Chondrocyte (in vitro differentiated cells): ENCODE measurements around the gene DNAJC11. TPM values are rescaled to one million over a fixed set of nuclear protein-coding genes. Genes with fewer than 3 reads are reported as not detected.

ENCODE experiments used
- DNase-seq: peaks from one replicate; pipeline ENCODE4 v3.0.0; 2021; ENCODE audit warnings: mixed read lengths, low spot score
- H3K27ac Mint-ChIP-seq: one replicate; pipeline ENCODE4 v1.8.0; 2021; ENCODE audit warnings: mild to moderate bottlenecking, moderate library complexity, mixed read lengths; ENCODE audit not compliant: unreplicated experiment
- H3K27me3 Mint-ChIP-seq: 2 replicates; pipeline ENCODE4 v1.8.0; 2021; ENCODE audit warnings: low read depth, mixed read lengths
- H3K36me3 Mint-ChIP-seq: 2 replicates; pipeline ENCODE4 v1.8.0; 2021; ENCODE audit warnings: low read depth, mixed read lengths
- H3K4me1 Mint-ChIP-seq: 2 replicates; pipeline ENCODE4 v1.8.0; 2021; ENCODE audit warnings: low read depth, mild to moderate bottlenecking, mixed read lengths
- H3K4me3 Mint-ChIP-seq: one replicate; pipeline ENCODE4 v1.8.0; 2021; ENCODE audit warnings: mild to moderate bottlenecking, moderate library complexity, mixed read lengths; ENCODE audit not compliant: unreplicated experiment
- H3K9me3 Mint-ChIP-seq: 2 replicates; pipeline ENCODE4 v1.8.0; 2021; ENCODE audit warnings: low read depth, mixed read lengths
- total RNA-seq: library from RNA; stranded (reverse); gene quantifications from 3 replicates; pipeline ENCODE4 v1.2.1, GENCODE V29; 2021
- TF ChIP-seq, protein P1 (sequence below): fragments of 200-600 bp; sonication (generic); IDR thresholded peaks from 2 replicates; pipeline ENCODE4 v1.5.0; 2021; ENCODE audit warnings: antibody characterized with exemption, mild to moderate bottlenecking, moderate library complexity

Gene DNAJC11
- total RNA-seq, 1 donor from 2014 or later, result 46.3 TPM

DNA sequence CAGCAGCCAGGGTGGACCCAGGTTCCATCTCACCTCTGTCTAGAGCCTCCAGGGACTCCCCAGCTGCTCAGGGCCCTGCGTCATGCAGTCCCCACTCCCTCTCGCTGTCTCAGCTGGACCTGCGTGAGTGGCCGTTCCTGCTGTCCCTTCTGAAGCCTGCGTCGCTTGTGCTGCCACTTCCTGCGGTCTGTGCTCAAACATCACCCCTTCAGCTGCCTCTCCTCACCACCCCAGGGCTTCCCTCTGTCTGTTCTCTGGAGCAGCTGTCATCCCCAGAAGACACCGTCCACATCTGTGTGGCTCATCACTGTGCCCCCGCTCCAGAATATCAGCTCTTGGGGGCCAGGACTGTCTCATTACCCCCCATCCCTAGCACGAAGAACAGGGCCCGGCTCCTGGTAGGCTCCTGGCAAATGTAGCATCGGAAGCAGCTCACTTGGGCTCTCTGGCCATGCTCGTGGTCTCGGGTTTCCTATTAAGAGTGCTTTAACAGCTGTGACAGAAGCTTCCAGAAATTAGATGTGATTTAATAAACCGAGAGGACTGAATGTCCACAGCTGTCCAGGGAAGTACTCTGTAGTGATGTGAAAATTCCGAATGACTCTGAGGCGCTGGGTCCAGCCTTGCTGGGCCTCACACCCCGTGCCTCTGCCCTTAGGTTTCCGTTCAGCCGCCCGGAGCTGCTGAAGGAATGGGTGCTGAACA is 73.6 kb downstream of the DNAJC11 start:
- Mint-ChIP-seq H3K4me3 (no peak overlapping the region), H3K27ac (no peak overlapping the region), H3K27me3 (no peaks in the 10 kb centered on the region), H3K4me1 (peaks cover 26% of the 10 kb centered on the region), H3K36me3 (peaks cover 13% of the 10 kb centered on the region), H3K9me3 (no peaks in the 10 kb centered on the region)
- DNase-seq, result no peak
- TF ChIP-seq, protein P1, sequence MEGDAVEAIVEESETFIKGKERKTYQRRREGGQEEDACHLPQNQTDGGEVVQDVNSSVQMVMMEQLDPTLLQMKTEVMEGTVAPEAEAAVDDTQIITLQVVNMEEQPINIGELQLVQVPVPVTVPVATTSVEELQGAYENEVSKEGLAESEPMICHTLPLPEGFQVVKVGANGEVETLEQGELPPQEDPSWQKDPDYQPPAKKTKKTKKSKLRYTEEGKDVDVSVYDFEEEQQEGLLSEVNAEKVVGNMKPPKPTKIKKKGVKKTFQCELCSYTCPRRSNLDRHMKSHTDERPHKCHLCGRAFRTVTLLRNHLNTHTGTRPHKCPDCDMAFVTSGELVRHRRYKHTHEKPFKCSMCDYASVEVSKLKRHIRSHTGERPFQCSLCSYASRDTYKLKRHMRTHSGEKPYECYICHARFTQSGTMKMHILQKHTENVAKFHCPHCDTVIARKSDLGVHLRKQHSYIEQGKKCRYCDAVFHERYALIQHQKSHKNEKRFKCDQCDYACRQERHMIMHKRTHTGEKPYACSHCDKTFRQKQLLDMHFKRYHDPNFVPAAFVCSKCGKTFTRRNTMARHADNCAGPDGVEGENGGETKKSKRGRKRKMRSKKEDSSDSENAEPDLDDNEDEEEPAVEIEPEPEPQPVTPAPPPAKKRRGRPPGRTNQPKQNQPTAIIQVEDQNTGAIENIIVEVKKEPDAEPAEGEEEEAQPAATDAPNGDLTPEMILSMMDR, result no peak

DNA sequence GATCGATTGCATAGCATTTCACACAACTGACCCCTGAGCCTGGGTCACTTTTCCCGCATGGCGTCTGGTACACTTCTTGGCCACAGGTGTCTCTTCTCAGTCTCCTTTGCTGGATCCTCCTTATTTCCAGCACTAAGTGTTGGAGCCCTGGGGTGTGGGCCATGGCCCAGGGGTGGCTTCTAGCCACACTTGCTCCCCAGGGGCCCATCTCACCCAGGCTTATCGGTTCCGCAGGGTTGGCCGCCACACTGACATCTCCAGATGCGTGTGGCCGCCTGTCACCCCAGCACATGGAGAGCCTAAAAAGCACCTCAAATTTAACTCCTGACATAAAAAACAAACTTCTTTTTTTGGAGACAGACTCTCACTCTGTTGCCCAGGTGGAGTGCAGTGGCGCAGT is 74.6 kb downstream of the DNAJC11 start:
- TF ChIP-seq, protein P1, result no peak
- Mint-ChIP-seq H3K4me1 (peaks cover 26% of the 10 kb centered on the region), H3K4me3 (no peak overlapping the region), H3K27ac (no peak overlapping the region), H3K36me3 (peaks cover 19% of the 10 kb centered on the region), H3K9me3 (no peaks in the 10 kb centered on the region), H3K27me3 (no peaks in the 10 kb centered on the region)
- no peak for DNase-seq

DNA sequence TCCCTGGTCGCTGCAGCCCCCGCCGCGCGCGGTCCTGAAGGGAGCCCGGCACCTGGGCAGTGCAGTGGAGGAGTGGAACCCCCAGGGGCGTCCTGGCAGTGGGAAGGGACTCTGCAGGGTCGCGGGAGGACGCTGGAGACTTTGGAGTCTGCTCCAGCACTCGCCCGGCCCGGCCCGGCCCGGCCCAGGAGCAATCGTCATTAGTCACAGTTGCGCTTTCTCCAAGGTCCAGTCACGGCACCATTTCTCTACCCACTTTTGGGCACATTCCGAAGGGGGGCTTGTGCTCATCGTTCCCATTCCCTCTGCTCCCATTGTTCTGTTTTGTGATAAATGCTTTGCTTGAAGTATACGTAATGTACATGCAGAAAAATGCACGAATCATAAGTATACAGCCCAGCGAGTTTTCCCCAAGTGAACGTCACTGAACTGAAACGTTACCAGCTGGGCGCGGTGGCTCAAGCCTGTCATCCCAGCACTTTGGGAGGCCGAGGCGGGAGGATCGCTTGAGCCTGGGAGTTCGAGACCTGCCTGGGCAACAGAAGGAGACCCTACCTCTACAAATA is 75.9 kb downstream of the DNAJC11 start:
- Mint-ChIP-seq H3K27me3 (no peaks in the 10 kb centered on the region), H3K4me1 (peaks cover 26% of the 10 kb centered on the region), H3K9me3 (no peaks in the 10 kb centered on the region), H3K27ac (peak overlapping the region; percentile 72), H3K4me3 (peak overlapping the region; percentile 75), H3K36me3 (peaks cover 19% of the 10 kb centered on the region)
- TF ChIP-seq, protein P1, result no peak
- no peak for DNase-seq

DNA sequence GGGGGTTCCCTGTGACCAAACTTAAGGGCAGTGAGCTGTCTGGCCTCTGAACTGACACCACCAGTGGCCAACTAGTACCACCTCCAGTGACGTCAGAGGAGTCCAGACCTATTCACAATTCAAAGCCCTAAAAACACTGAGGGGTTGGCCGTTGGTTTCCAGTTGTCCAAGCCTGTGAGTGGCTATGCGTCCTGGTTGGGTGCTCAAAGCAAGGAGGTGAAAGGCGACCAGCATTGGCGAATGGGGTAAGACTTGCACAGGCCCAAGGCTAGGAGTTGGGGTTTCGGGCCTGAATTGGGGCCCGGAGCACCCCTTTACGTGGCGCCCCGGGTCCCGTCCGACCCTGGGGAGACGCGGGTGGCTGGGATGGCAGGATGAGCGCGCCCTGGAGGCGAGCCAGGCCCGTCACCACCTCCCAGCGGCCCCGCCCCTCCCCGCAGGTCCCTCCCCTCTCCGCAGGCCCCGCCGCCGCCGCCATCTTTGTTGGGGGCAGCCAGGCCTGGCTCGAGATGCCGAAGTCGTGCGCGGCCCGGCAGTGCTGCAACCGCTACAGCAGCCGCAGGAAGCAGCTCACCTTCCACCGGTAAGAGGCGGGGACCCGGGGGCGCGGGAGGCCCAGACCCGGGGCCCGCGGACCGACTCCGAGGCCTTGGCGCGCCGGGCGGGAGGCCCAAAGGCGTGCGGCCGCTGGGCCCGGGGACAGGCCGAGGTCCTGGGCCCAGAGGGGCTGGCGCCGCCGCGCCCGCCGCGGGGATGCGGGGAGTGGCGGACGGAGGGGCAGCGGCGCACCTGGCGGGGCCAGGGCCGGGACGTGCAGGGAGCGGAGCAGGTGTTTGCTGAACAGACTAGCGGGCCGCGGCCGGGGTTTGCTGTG is 76.7 kb downstream of the DNAJC11 start, which contains the start of gene THAP3:
Gene THAP3, plus strand, starts transcription at position 159 of the 874 bp plus-strand sequence. Its CDS starts 351 bp downstream, at position 510.
- H3K36me3 Mint-ChIP-seq, result peaks cover 21% of the 10 kb centered on the region

More for the DNA sequence above, 76.7 kb downstream of the DNAJC11 start, which contains the start of gene THAP3:
- Mint-ChIP-seq H3K4me1 (peaks cover 26% of the 10 kb centered on the region), H3K27me3 (no peaks in the 10 kb centered on the region), H3K4me3 (peak within 1 kb of the TSS; percentile 75), H3K9me3 (no peaks in the 10 kb centered on the region), H3K27ac (peak within 1 kb of the TSS; percentile 87)
- TF ChIP-seq, protein P1, result peak; percentile 33
- no peak for DNase-seq
